H1 (cell line): ENCODE measurements around the gene GRB14. TPM values are rescaled to one million over a fixed set of nuclear protein-coding genes. Genes with fewer than 3 reads are reported as not detected.

Source experiments
- CBX5 ChIP-seq: fragments of 300-800, 300-1000 bp; sonication (generic); IDR thresholded peaks from 2 replicates; pipeline ENCODE4 v1.7.1; 2016; ENCODE audit warnings: antibody characterized with exemption, low read length, low read depth
- CEBPB ChIP-seq: IDR thresholded peaks from 2 replicates; pipeline ENCODE4 v1.6.1; 2012; ENCODE audit warnings: low read depth, low read length
- CHD7 ChIP-seq: fragments of 300-600 bp; sonication (generic); IDR thresholded peaks from 2 replicates; pipeline ENCODE4 v1.7.1; 2012; ENCODE audit warnings: low read length, moderate library complexity, mild to moderate bottlenecking, inconsistent platforms; ENCODE audit not compliant: insufficient replicate concordance
- CREB1 ChIP-seq: IDR thresholded peaks from 2 replicates; pipeline ENCODE4 v1.6.1; 2012; ENCODE audit warnings: inconsistent platforms
- CTBP2 ChIP-seq: IDR thresholded peaks from 2 replicates; pipeline ENCODE4 v1.7.0; 2011; ENCODE audit warnings: borderline replicate concordance, mild to moderate bottlenecking, moderate library complexity, mixed read lengths, low read length; ENCODE audit not compliant: insufficient read depth, insufficient read length
- E2F6 ChIP-seq: IDR thresholded peaks from 2 replicates; pipeline ENCODE4 v1.6.1; 2012; ENCODE audit warnings: inconsistent platforms
- KDM1A ChIP-seq: fragments of 200-600, 300-600 bp; sonication (generic); IDR thresholded peaks from 2 replicates; pipeline ENCODE4 v1.7.1; 2016; ENCODE audit warnings: mild to moderate bottlenecking, low read length, borderline replicate concordance
- KDM4A ChIP-seq: IDR thresholded peaks from one replicate; pipeline ENCODE4 v1.7.1; 2012; ENCODE audit warnings: low read depth, mild to moderate bottlenecking, moderate library complexity, low read length, inconsistent platforms; ENCODE audit not compliant: severe bottlenecking
- POLR2AphosphoS5 ChIP-seq: IDR thresholded peaks from 2 replicates; pipeline ENCODE4 v1.6.1; 2011; ENCODE audit warnings: low read depth, low read length
- POU5F1 ChIP-seq: IDR thresholded peaks from 2 replicates; pipeline ENCODE4 v1.6.1; 2011; ENCODE audit warnings: low read depth, mild to moderate bottlenecking, low read length, moderate library complexity
- SIRT6 ChIP-seq: IDR thresholded peaks from one replicate; pipeline ENCODE4 v1.7.1; 2012; ENCODE audit warnings: low read length, inconsistent platforms
- SP1 ChIP-seq: IDR thresholded peaks from 2 replicates; pipeline ENCODE4 v1.6.1; 2011; ENCODE audit warnings: low read depth, low read length
- SP4 ChIP-seq: IDR thresholded peaks from 2 replicates; pipeline ENCODE4 v1.6.1; 2012; ENCODE audit warnings: low read length, inconsistent platforms
- polyA plus RNA-seq, 7 experiments: library from polyadenylated mRNA; depleted of rRNA in 3 of 7; stranded (reverse) in 5 of 7; unstranded in 2 of 7; fragments of >200 nt in 5 of 7; fragments of 200-250 nt in 2 of 7; gene quantifications; 1 replicate in 5 of 7; 2 replicates in 1 of 7; 4 replicates in 1 of 7; pipeline versions ENCODE4 v1.2.1 to v1.2.3, GENCODE V29; 2011 to 2013; ENCODE audit warnings: missing spikeins in 2 of 7, mixed read lengths in 2 of 7
- total RNA-seq: library from RNA; stranded (reverse); fragmentation: NEBNext Ultra II Directional; extraction: Animal tissue kit (Norgen Biotek cat#: 25700); gene quantifications from 2 replicates; pipeline ENCODE4 v1.2.1, GENCODE V29; 2021

The GRB14 gene
- total and polyA plus RNA-seq, 2 of the 8 experiments (the other 6 are each of a cell fraction or from before 2014, with no cell fraction given): 2.5 to 11.6 TPM

- TF ChIP-seq CHD7: no peak
- TF ChIP-seq SP1: no peak
- TF ChIP-seq CBX5: no peak
- TF ChIP-seq CTBP2: no peak
- no peak for TF ChIP-seq POU5F1
- no peak for TF ChIP-seq E2F6
- TF ChIP-seq CREB1: no peak
- TF ChIP-seq KDM1A: no peak
- no peak for TF ChIP-seq SP4
- TF ChIP-seq SIRT6: no peak
- no peak for TF ChIP-seq POLR2AphosphoS5
- TF ChIP-seq KDM4A: no peak
- TF ChIP-seq CEBPB: no peak
These were observed 173.6 kb downstream of the GRB14 start (continued) for GRCh38 chr2:164447660-164448059.
